ENCODE results near the gene GPD1L.

Gene GPD1L

DNA sequence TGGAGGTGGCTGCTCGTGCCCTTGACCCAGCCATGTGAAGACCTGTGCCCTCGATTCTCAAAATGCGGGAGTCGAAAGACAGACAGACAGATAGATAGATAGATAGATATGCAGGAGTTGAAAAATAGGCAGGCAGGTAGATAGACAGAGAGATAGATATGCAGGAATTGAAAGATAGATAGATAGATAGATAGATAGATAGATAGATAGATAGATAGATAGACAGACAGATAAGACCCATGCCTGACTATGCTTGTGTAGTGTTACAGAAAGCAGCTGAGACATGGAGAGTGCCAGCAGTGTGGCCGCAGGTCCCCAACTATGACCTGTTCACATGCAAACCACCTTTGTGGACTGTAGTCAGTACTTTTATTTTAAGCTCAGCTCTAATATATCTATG is 17.2 kb downstream of the GPD1L start:
- TF ChIP-seq, protein P1, sequence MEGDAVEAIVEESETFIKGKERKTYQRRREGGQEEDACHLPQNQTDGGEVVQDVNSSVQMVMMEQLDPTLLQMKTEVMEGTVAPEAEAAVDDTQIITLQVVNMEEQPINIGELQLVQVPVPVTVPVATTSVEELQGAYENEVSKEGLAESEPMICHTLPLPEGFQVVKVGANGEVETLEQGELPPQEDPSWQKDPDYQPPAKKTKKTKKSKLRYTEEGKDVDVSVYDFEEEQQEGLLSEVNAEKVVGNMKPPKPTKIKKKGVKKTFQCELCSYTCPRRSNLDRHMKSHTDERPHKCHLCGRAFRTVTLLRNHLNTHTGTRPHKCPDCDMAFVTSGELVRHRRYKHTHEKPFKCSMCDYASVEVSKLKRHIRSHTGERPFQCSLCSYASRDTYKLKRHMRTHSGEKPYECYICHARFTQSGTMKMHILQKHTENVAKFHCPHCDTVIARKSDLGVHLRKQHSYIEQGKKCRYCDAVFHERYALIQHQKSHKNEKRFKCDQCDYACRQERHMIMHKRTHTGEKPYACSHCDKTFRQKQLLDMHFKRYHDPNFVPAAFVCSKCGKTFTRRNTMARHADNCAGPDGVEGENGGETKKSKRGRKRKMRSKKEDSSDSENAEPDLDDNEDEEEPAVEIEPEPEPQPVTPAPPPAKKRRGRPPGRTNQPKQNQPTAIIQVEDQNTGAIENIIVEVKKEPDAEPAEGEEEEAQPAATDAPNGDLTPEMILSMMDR (IDR thresholded peaks at IDR 0.05; ENCODE audit: control extremely low read depth, extremely low read depth, low read depth, missing control alignments), result no peak

GRCh38 chr3:32125012-32125411 is 18.6 kb downstream of the GPD1L start:
- ChIA-PET CTCF (interaction anchor here (0.9 kb wide), 1 partner anchor 19 kb away, joined by 3 read pairs; no protein-coding TSS in a partner anchor), POLR2A (no interaction called here)
- no peak for DNase-seq (ENCODE audit: extremely low spot score)
- TF ChIP-seq, protein P1 (IDR thresholded peaks at IDR 0.05; ENCODE audit: control extremely low read depth, extremely low read depth, low read depth, missing control alignments), result no peak

More for the DNA sequence above, 17.2 kb downstream of the GPD1L start:
- DNase-seq (ENCODE audit: extremely low spot score), result no peak
- ChIA-PET POLR2A (no interaction called here), CTCF (interaction anchor here (1.2 to 1.4 kb wide), 2 partner anchors 13 to 21 kb away, joined by 3 read pairs; no protein-coding TSS in a partner anchor)

DNA sequence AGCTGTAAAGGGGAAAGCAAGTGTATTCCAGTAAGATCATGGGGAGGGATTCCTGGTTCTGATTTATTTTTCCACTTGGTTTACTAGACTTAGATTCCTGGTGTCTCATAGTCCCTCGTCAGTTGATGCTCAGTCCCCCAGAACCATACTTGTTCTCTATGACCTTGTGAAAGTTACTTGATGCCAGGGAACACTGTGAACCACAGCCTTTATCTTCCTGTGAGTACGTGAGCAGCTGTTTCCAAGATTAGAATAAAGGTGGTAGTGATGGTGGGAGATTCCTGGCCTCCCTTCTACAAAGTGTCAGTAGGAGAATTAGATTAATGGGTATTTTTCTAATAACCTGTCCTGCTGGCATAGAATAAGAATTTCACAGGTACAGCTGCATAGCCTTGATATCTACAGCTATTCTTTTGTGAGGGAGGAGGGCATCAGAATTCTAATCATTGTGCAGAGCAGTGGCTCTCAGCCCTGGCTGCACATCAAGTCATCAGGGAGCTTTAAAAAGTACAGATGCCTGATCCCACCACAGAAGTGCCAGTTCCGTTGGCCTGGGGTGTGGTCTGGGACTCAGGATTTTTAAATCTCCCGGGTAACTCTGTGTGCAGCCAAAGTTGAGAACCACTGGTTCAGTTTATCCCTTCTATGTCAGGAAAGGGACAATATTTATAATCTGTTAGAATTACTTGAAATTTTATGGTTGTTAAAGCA is 20.0 kb downstream of the GPD1L start:
- POLR2A ChIA-PET, result no interaction called here
- CTCF ChIA-PET, result interaction anchor here (1.1 kb wide), 1 partner anchor 18 kb away, joined by 3 read pairs; no protein-coding TSS in a partner anchor
- TF ChIP-seq, protein P1 (IDR thresholded peaks at IDR 0.05; ENCODE audit: control extremely low read depth, extremely low read depth, low read depth, missing control alignments), result no peak
- no peak for DNase-seq (ENCODE audit: extremely low spot score)

- TF ChIP-seq, protein P1 (IDR thresholded peaks at IDR 0.05; ENCODE audit: control extremely low read depth, extremely low read depth, low read depth, missing control alignments), result no peak
- DNase-seq (ENCODE audit: extremely low spot score), result no peak
- ChIA-PET POLR2A (no interaction called here), CTCF (interaction anchor here (1.9 kb wide), 1 partner anchor 108 kb away, joined by 4 read pairs; no protein-coding TSS in a partner anchor)
Measured at GRCh38 chr3:32127219-32127826, 20.9 kb downstream of the GPD1L start.

GRCh38 chr3:32128936-32129335 is 22.5 kb downstream of the GPD1L start:
- TF ChIP-seq, protein P1 (IDR thresholded peaks at IDR 0.05; ENCODE audit: control extremely low read depth, extremely low read depth, low read depth, missing control alignments), result no peak
- ChIA-PET CTCF (interaction anchor here (0.7 to 1.9 kb wide), 5 partner anchors 10 to 110 kb away, joined by 3 to 8 read pairs (median 4); partner anchors contain the start of gene GPD1L), POLR2A (no interaction called here)
- DNase-seq (ENCODE audit: extremely low spot score), result no peak

DNA sequence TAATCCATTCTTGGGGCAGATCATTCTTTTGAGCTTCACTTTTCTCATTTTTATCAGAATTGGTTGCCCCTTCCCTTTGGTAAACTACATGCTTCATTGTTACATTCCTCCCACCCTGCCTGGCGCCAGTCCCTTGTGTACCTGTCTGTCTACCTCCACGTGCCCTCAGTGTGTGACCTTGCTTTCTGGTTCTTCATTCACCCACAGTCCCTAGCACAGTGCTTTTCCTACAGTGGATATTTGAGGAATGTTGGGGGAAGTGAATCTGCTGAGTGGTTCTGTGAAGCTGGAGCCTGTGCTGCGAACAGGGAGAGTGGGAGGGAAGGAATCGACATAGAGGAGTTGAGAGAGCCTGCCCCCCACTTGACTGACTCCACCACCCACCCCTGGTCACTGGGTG is 23.4 kb downstream of the GPD1L start:
- CTCF ChIA-PET, result interaction anchor here (0.7 to 1.9 kb wide), 4 partner anchors 9 to 24 kb away, joined by 3 to 8 read pairs (median 4); partner anchors contain the start of gene GPD1L
- POLR2A ChIA-PET, result no interaction called here
- no peak for DNase-seq (ENCODE audit: extremely low spot score)
- TF ChIP-seq, protein P1 (IDR thresholded peaks at IDR 0.05; ENCODE audit: control extremely low read depth, extremely low read depth, low read depth, missing control alignments), result no peak

Measured in GM10248 (cell line).